ENCODE data around the gene ATF6.

ATF6 gene

DNA sequence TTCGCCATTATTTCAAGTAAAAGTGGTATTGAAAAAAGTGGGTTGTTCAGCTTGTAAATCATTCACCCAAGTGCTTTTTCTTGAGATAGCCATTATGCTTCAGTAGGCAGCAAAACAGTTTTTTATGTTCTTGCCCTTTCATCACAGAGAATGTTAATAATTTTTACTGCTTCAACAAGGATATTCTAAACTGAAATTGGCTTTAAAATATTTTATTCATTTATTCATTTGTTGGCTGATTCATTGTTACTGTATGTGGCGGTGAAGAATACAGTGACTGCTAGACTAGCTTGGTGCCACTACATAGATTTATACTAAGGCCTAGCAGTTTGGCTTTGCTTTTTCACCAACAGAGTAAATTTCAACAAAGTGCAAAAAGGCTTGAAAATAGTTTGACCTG is 136.1 kb downstream of the ATF6 start:
- no peak for TF ChIP-seq FOXM1 (IDR thresholded peaks at IDR 0.05; ENCODE audit: borderline replicate concordance)
- TF ChIP-seq, protein P1, sequence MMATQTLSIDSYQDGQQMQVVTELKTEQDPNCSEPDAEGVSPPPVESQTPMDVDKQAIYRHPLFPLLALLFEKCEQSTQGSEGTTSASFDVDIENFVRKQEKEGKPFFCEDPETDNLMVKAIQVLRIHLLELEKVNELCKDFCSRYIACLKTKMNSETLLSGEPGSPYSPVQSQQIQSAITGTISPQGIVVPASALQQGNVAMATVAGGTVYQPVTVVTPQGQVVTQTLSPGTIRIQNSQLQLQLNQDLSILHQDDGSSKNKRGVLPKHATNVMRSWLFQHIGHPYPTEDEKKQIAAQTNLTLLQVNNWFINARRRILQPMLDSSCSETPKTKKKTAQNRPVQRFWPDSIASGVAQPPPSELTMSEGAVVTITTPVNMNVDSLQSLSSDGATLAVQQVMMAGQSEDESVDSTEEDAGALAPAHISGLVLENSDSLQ (IDR thresholded peaks at IDR 0.05): no peak
- TF ChIP-seq L3MBTL2 (conservative IDR thresholded peaks at IDR 0.05): no peak
- TF ChIP-seq CTBP1 (IDR thresholded peaks at IDR 0.05; ENCODE audit: borderline replicate concordance): no peak
- TF ChIP-seq SP1 (IDR thresholded peaks at IDR 0.05): no peak
- TF ChIP-seq FOXA1 (IDR thresholded peaks at IDR 0.05): no peak
- CTCF ChIA-PET: no interaction called here
- POLR2A ChIA-PET: no interaction called here
- DNase-seq (ENCODE audit: extremely low spot score): no peak

DNA sequence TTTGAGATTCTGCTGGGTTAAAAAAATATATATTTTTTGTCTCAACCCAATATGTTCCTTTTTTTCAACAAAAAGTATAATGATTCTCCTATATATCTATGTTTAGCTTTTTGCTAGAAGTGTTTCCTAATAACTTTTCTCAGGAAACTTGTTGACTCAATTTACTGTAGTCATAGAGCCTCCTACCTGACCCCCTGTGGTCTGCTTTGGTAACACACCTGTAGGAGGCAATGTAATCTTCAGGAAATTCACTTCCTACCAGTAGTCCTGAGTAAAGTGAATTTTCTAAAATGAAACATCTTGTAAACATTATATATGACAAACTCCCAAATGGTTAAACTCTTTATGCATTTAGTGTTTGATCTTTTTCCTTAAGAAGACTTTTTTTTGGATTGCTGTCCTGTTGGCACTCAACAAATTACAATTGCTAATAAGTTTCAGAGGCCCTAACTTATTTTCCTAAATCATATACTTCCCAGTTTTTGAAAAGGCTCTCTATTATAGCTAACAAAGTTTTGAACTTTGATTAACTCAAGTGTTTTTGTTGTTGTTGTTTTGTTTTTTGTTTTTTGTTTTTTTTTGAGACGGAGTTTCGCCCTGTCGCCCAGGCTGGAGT is 139.3 kb downstream of the ATF6 start:
- ChIA-PET POLR2A (no interaction called here), CTCF (interaction anchor here (0.7 to 2.4 kb wide), 2 partner anchors 110 to 132 kb away, joined by 3 to 5 read pairs; no protein-coding TSS in a partner anchor)
- peak; percentile 40 for DNase-seq (ENCODE audit: extremely low spot score)
- TF ChIP-seq HDGF (IDR thresholded peaks at IDR 0.05; ENCODE audit: borderline replicate concordance): no peak
- no peak for TF ChIP-seq ARNT (IDR thresholded peaks at IDR 0.05)
- TF ChIP-seq ELF4 (IDR thresholded peaks at IDR 0.05): no peak
- TF ChIP-seq BHLHE40 (IDR thresholded peaks at IDR 0.05; ENCODE audit: borderline replicate concordance): no peak
- TF ChIP-seq FOXM1 (IDR thresholded peaks at IDR 0.05; ENCODE audit: borderline replicate concordance): no peak
- no peak for TF ChIP-seq L3MBTL2 (conservative IDR thresholded peaks at IDR 0.05)
- TF ChIP-seq, protein P1 (IDR thresholded peaks at IDR 0.05): no peak
- TF ChIP-seq NFRKB (IDR thresholded peaks at IDR 0.05): no peak
- TF ChIP-seq SP1 (IDR thresholded peaks at IDR 0.05): no peak
- no peak for TF ChIP-seq CTBP1 (IDR thresholded peaks at IDR 0.05; ENCODE audit: borderline replicate concordance)
- TF ChIP-seq SUZ12 (IDR thresholded peaks at IDR 0.05): no peak
- TF ChIP-seq FOXA1 (IDR thresholded peaks at IDR 0.05): no peak
- no peak for TF ChIP-seq ZNF384 (IDR thresholded peaks at IDR 0.05)
- TF ChIP-seq TARDBP (IDR thresholded peaks at IDR 0.05): no peak
- TF ChIP-seq LEF1 (IDR thresholded peaks at IDR 0.05; ENCODE audit: borderline replicate concordance): no peak
- TF ChIP-seq FOXK2 (IDR thresholded peaks at IDR 0.05): no peak

DNA sequence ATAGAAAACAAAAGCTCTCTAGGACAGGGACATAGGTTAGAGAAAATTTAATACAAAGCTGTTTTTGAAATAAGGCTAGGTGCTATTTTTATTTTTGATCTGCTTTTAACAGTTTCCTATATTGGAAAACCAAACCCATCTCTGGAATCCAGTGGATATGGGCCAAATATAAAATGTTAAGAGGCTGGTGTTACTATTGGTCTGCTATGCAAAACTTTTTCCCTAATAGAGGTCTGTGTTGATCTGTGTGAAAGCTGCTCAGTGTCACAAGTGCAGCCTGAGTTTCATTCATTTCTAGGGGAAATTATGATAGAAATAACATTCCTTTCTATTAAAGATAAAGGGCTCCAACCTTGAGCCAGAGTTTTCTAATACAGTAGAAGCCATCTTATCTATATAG is 141.1 kb downstream of the ATF6 start:
- TF ChIP-seq ZNF384 (IDR thresholded peaks at IDR 0.05) (no peak), BHLHE40 (IDR thresholded peaks at IDR 0.05; ENCODE audit: borderline replicate concordance) (no peak), CTBP1 (IDR thresholded peaks at IDR 0.05; ENCODE audit: borderline replicate concordance) (no peak), SP1 (IDR thresholded peaks at IDR 0.05) (no peak), HDGF (IDR thresholded peaks at IDR 0.05; ENCODE audit: borderline replicate concordance) (no peak), NFRKB (IDR thresholded peaks at IDR 0.05) (no peak), TARDBP (IDR thresholded peaks at IDR 0.05) (no peak), ELF4 (IDR thresholded peaks at IDR 0.05) (no peak), L3MBTL2 (conservative IDR thresholded peaks at IDR 0.05) (no peak), ARNT (IDR thresholded peaks at IDR 0.05) (no peak), FOXM1 (IDR thresholded peaks at IDR 0.05; ENCODE audit: borderline replicate concordance) (no peak), LEF1 (IDR thresholded peaks at IDR 0.05; ENCODE audit: borderline replicate concordance) (no peak), FOXA1 (IDR thresholded peaks at IDR 0.05) (no peak)
- TF ChIP-seq, protein P1 (IDR thresholded peaks at IDR 0.05): no peak
- POLR2A ChIA-PET: no interaction called here
- no peak for DNase-seq (ENCODE audit: extremely low spot score)
- CTCF ChIA-PET: interaction anchor here (2.4 kb wide), 1 partner anchor 130 kb away, joined by 5 read pairs; no protein-coding TSS in a partner anchor

DNA sequence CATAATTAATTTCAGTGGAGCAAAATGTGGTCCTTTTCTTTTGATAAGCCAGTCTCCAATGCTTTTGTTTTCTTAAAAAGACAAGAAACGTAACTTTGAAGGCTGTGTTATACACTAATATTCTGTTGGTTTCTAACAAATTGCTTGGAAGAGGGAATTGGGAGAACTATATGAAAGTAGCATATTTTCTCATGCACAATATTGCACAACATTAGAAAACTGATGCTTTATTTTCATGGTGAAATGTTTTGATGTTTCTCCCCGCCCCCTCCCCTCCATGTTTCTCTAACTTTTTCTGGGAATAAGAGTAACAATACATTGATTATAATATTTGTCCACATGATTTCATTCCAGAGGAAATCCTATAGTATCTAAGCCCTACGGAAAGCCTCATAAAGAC is 142.1 kb downstream of the ATF6 start:
- ChIA-PET CTCF (no interaction called here), POLR2A (no interaction called here)
- no peak for DNase-seq (ENCODE audit: extremely low spot score)
- no peak for TF ChIP-seq LEF1 (IDR thresholded peaks at IDR 0.05; ENCODE audit: borderline replicate concordance)
- TF ChIP-seq, protein P1 (IDR thresholded peaks at IDR 0.05): no peak
- no peak for TF ChIP-seq ZNF384 (IDR thresholded peaks at IDR 0.05)
- no peak for TF ChIP-seq TARDBP (IDR thresholded peaks at IDR 0.05)
- TF ChIP-seq ELF4 (IDR thresholded peaks at IDR 0.05): no peak
- TF ChIP-seq SP1 (IDR thresholded peaks at IDR 0.05): no peak
- no peak for TF ChIP-seq NFRKB (IDR thresholded peaks at IDR 0.05)
- no peak for TF ChIP-seq HDGF (IDR thresholded peaks at IDR 0.05; ENCODE audit: borderline replicate concordance)
- TF ChIP-seq CTBP1 (IDR thresholded peaks at IDR 0.05; ENCODE audit: borderline replicate concordance): no peak
- no peak for TF ChIP-seq FOXA1 (IDR thresholded peaks at IDR 0.05)
- no peak for TF ChIP-seq ARNT (IDR thresholded peaks at IDR 0.05)
- TF ChIP-seq BHLHE40 (IDR thresholded peaks at IDR 0.05; ENCODE audit: borderline replicate concordance): no peak
- TF ChIP-seq FOXK2 (IDR thresholded peaks at IDR 0.05): no peak
- no peak for TF ChIP-seq L3MBTL2 (conservative IDR thresholded peaks at IDR 0.05)
- no peak for TF ChIP-seq FOXM1 (IDR thresholded peaks at IDR 0.05; ENCODE audit: borderline replicate concordance)
- no peak for TF ChIP-seq SUZ12 (IDR thresholded peaks at IDR 0.05)

DNA sequence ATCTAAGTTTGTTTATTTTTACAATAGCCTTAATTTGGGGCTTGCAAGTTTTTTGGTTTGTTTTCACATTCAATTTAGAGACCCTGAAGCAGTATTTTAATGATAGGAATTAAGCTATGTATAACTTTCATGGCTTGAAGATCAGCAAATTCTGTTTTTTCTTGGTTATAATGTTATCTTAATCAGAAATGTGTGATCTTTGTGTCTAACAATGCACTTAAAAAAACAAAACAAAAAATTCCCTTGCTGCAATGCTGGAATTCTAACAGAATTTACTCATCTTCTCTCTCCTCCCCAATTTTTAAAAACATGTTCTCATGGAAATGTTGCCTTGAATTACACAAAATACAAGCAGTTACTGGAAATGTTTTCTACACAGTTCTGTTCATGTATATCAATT is 144.5 kb downstream of the ATF6 start:
- POLR2A ChIA-PET: no interaction called here
- no peak for DNase-seq (ENCODE audit: extremely low spot score)
- CTCF ChIA-PET: no interaction called here
- TF ChIP-seq TARDBP (IDR thresholded peaks at IDR 0.05) (no peak), SUZ12 (IDR thresholded peaks at IDR 0.05) (no peak), FOXM1 (IDR thresholded peaks at IDR 0.05; ENCODE audit: borderline replicate concordance) (no peak), ZNF384 (IDR thresholded peaks at IDR 0.05) (no peak), L3MBTL2 (conservative IDR thresholded peaks at IDR 0.05) (no peak), HDGF (IDR thresholded peaks at IDR 0.05; ENCODE audit: borderline replicate concordance) (no peak), FOXK2 (IDR thresholded peaks at IDR 0.05) (no peak), ELF4 (IDR thresholded peaks at IDR 0.05) (no peak), ARNT (IDR thresholded peaks at IDR 0.05) (no peak), SP1 (IDR thresholded peaks at IDR 0.05) (no peak), NFRKB (IDR thresholded peaks at IDR 0.05) (no peak), LEF1 (IDR thresholded peaks at IDR 0.05; ENCODE audit: borderline replicate concordance) (no peak)

Measured in HEK293T (cell line).